GM23338 (cell line): ENCODE results near the gene EARS2. TPM values are rescaled to one million over a fixed set of nuclear protein-coding genes. Genes with fewer than 3 reads are reported as not detected.

ENCODE experiments used
- ATAC-seq: fragments of 200-7000 bp; cut with Tn5 transposase; 3 replicates; pipeline ENCODE4 v1.9.1; 2020
- DNase-seq: peaks from one replicate; pipeline ENCODE4 v3.0.0-alpha.2; 2015; ENCODE audit warnings: low spot score
- H2AFZ ChIP-seq: fragments of 200-600 bp; sonication (generic); 2 replicates; pipeline ENCODE4 v1.8.0; 2016; ENCODE audit warnings: antibody characterized with exemption, mild to moderate bottlenecking, moderate library complexity
- H3F3A ChIP-seq: fragments of 200-600 bp; sonication (generic); replicated peaks from 2 replicates; pipeline ENCODE4 v1.8.0; 2017; ENCODE audit warnings: antibody characterized with exemption, mixed run types, low read depth
- H3K27ac ChIP-seq: fragments of 200-600 bp; sonication (generic); 2 replicates; pipeline ENCODE4 v1.6.1; 2016; ENCODE audit warnings: low read depth
- H3K27me3 ChIP-seq: fragments of 200-600 bp; sonication (generic); 2 replicates; pipeline ENCODE4 v1.8.0; 2016; ENCODE audit warnings: mild to moderate bottlenecking, mixed run types, moderate library complexity; ENCODE audit not compliant: insufficient read depth
- H3K36me3 ChIP-seq: fragments of 200-600 bp; sonication (generic); 2 replicates; pipeline ENCODE4 v1.8.0; 2016; ENCODE audit warnings: mild to moderate bottlenecking; ENCODE audit not compliant: insufficient read depth
- H3K4me1 ChIP-seq: fragments of 200-600 bp; sonication (generic); 2 replicates; pipeline ENCODE4 v1.8.0; 2016; ENCODE audit warnings: mild to moderate bottlenecking, moderate library complexity; ENCODE audit not compliant: insufficient read depth
- H3K4me2 ChIP-seq: fragments of 200-600 bp; sonication (generic); 2 replicates; pipeline ENCODE4 v1.7.1; 2017; ENCODE audit warnings: mixed run types
- H3K4me3 ChIP-seq: fragments of 200-600 bp; sonication (generic); 2 replicates; pipeline ENCODE4 v1.6.1; 2016; ENCODE audit warnings: mixed run types
- H3K79me2 ChIP-seq: fragments of 200-600 bp; sonication (generic); replicated peaks from 2 replicates; pipeline ENCODE4 v1.8.0; 2017; ENCODE audit warnings: mild to moderate bottlenecking; ENCODE audit not compliant: insufficient read depth
- H3K9me2 ChIP-seq: fragments of 200-600 bp; sonication (generic); 2 replicates; pipeline ENCODE4 v1.8.0; 2017; ENCODE audit not compliant: insufficient read depth
- H4K20me1 ChIP-seq: fragments of 200-600 bp; sonication (generic); replicated peaks from 2 replicates; pipeline ENCODE4 v1.8.0; 2017; ENCODE audit warnings: mild to moderate bottlenecking; ENCODE audit not compliant: insufficient read depth
- H3K27ac Mint-ChIP-seq: 2 replicates; pipeline ENCODE4 v1.8.0; 2020; ENCODE audit warnings: inconsistent platforms, mild to moderate bottlenecking, moderate library complexity, mixed read lengths
- H3K27me3 Mint-ChIP-seq: 3 replicates; pipeline ENCODE4 v1.8.0; 2022; ENCODE audit warnings: low read depth, mild to moderate bottlenecking, moderate library complexity, mixed read lengths, inconsistent platforms; ENCODE audit not compliant: insufficient read depth, poor library complexity
- H3K36me3 Mint-ChIP-seq: 3 replicates; pipeline ENCODE4 v1.8.0; 2021; ENCODE audit warnings: low read depth, mild to moderate bottlenecking, inconsistent platforms, moderate library complexity, mixed read lengths
- H3K4me1 Mint-ChIP-seq: 3 replicates; pipeline ENCODE4 v1.8.0; 2020; ENCODE audit warnings: mild to moderate bottlenecking, inconsistent platforms, mixed read lengths
- H3K4me3 Mint-ChIP-seq: 3 replicates; pipeline ENCODE4 v1.8.0; 2021; ENCODE audit warnings: moderate library complexity, mild to moderate bottlenecking, inconsistent platforms, mixed read lengths
- H3K9me3 Mint-ChIP-seq: 3 replicates; pipeline ENCODE4 v1.8.0; 2020; ENCODE audit warnings: moderate library complexity, mild to moderate bottlenecking, inconsistent platforms, mixed read lengths
- CREB1 ChIP-seq: fragments of 250-450 bp; sonication (Bioruptor Pico); IDR thresholded peaks from 2 replicates; pipeline ENCODE4 v1.5.0; 2020; ENCODE audit warnings: low read depth, mild to moderate bottlenecking, moderate library complexity
- EZH2phosphoT487 ChIP-seq: fragments of 200-600 bp; sonication (generic); IDR thresholded peaks from one replicate; pipeline ENCODE4 v1.8.1; 2018; ENCODE audit warnings: antibody characterized with exemption; ENCODE audit not compliant: unreplicated experiment
- JUNB ChIP-seq: IDR thresholded peaks from one replicate; pipeline ENCODE4 v1.6.1; 2016; ENCODE audit warnings: antibody characterized with exemption; ENCODE audit not compliant: unreplicated experiment
- NANOG ChIP-seq: IDR thresholded peaks from 2 replicates; pipeline ENCODE4 v1.6.1; 2016; ENCODE audit warnings: antibody characterized with exemption, borderline replicate concordance
- POLR2AphosphoS5 ChIP-seq: IDR thresholded peaks from 2 replicates; pipeline ENCODE4 v1.6.1; 2016; ENCODE audit warnings: antibody characterized with exemption, low read depth
- STAT1 ChIP-seq: IDR thresholded peaks from one replicate; pipeline ENCODE4 v1.6.1; 2016; ENCODE audit warnings: antibody characterized with exemption; ENCODE audit not compliant: unreplicated experiment
- ZNF114 ChIP-seq: fragments of 250-450 bp; sonication (Bioruptor Pico); IDR thresholded peaks from 2 replicates; pipeline ENCODE4 v1.5.0; 2020; ENCODE audit warnings: mild to moderate bottlenecking, moderate library complexity
- ZNF331 ChIP-seq: fragments of 250-450 bp; sonication (Bioruptor Pico); IDR thresholded peaks from 2 replicates; pipeline ENCODE4 v1.5.0; 2020; ENCODE audit warnings: low read depth, mild to moderate bottlenecking, moderate library complexity
- polyA plus RNA-seq: library from polyadenylated mRNA; unstranded; fragments of >200 nt; fragmentation: Nextera tagmentation; extraction: Ambion mirVana; gene quantifications from 2 replicates; pipeline ENCODE4 v1.2.1, GENCODE V29; 2016
- total RNA-seq: library from RNA; depleted of rRNA; stranded (reverse); fragments of >200 nt; shearing (Covaris generic); gene quantifications from 2 replicates; pipeline ENCODE4 v1.2.3, GENCODE V29; 2014
- TF ChIP-seq, protein P1 (sequence below): fragments of 250-450 bp; sonication (Bioruptor Pico); IDR thresholded peaks from 2 replicates; pipeline ENCODE4 v1.5.0; 2020; ENCODE audit warnings: mild to moderate bottlenecking, moderate library complexity
- TF ChIP-seq, protein P2 (sequence below), 2 experiments: fragments of 200-600 bp in 1 of 2; sonication (generic) in 1 of 2; conservative IDR thresholded peaks; 2 replicates each; pipeline versions ENCODE4 v1.5.1 to v1.6.1; 2016 to 2017; ENCODE audit warnings: antibody characterized with exemption in 2 of 2, low read depth in 2 of 2, mild to moderate bottlenecking in 2 of 2, moderate library complexity in 1 of 2
- TF ChIP-seq, protein P3 (sequence below): IDR thresholded peaks from one replicate; pipeline ENCODE4 v1.6.1; 2018; ENCODE audit warnings: antibody characterized with exemption; ENCODE audit not compliant: unreplicated experiment

EARS2 gene
- total and polyA plus RNA-seq, 2 experiments from 2014 or later, result 22.6 to 89.1 TPM

- TF ChIP-seq, protein P1, sequence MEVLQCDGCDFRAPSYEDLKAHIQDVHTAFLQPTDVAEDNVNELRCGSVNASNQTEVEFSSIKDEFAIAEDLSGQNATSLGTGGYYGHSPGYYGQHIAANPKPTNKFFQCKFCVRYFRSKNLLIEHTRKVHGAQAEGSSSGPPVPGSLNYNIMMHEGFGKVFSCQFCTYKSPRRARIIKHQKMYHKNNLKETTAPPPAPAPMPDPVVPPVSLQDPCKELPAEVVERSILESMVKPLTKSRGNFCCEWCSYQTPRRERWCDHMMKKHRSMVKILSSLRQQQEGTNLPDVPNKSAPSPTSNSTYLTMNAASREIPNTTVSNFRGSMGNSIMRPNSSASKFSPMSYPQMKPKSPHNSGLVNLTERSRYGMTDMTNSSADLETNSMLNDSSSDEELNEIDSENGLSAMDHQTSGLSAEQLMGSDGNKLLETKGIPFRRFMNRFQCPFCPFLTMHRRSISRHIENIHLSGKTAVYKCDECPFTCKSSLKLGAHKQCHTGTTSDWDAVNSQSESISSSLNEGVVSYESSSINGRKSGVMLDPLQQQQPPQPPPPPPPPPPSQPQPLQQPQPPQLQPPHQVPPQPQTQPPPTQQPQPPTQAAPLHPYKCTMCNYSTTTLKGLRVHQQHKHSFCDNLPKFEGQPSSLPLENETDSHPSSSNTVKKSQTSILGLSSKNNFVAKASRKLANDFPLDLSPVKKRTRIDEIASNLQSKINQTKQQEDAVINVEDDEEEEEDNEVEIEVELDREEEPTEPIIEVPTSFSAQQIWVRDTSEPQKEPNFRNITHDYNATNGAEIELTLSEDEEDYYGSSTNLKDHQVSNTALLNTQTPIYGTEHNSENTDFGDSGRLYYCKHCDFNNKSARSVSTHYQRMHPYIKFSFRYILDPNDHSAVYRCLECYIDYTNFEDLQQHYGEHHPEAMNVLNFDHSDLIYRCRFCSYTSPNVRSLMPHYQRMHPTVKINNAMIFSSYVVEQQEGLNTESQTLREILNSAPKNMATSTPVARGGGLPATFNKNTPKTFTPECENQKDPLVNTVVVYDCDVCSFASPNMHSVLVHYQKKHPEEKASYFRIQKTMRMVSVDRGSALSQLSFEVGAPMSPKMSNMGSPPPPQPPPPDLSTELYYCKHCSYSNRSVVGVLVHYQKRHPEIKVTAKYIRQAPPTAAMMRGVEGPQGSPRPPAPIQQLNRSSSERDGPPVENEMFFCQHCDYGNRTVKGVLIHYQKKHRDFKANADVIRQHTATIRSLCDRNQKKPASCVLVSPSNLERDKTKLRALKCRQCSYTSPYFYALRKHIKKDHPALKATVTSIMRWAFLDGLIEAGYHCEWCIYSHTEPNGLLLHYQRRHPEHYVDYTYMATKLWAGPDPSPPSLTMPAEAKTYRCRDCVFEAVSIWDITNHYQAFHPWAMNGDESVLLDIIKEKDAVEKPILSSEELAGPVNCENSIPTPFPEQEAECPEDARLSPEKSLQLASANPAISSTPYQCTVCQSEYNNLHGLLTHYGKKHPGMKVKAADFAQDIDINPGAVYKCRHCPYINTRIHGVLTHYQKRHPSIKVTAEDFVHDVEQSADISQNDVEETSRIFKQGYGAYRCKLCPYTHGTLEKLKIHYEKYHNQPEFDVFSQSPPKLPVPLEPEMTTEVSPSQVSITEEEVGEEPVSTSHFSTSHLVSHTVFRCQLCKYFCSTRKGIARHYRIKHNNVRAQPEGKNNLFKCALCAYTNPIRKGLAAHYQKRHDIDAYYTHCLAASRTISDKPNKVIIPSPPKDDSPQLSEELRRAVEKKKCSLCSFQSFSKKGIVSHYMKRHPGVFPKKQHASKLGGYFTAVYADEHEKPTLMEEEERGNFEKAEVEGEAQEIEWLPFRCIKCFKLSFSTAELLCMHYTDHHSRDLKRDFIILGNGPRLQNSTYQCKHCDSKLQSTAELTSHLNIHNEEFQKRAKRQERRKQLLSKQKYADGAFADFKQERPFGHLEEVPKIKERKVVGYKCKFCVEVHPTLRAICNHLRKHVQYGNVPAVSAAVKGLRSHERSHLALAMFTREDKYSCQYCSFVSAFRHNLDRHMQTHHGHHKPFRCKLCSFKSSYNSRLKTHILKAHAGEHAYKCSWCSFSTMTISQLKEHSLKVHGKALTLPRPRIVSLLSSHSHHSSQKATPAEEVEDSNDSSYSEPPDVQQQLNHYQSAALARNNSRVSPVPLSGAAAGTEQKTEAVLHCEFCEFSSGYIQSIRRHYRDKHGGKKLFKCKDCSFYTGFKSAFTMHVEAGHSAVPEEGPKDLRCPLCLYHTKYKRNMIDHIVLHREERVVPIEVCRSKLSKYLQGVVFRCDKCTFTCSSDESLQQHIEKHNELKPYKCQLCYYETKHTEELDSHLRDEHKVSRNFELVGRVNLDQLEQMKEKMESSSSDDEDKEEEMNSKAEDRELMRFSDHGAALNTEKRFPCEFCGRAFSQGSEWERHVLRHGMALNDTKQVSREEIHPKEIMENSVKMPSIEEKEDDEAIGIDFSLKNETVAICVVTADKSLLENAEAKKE, result no peak
These were observed 7.6 kb upstream of the EARS2 start (continued) for GRCh38 chr16:23564575-23565363.

- Histone ChIP-seq H3K27me3 (no peaks in the 10 kb centered on the region), H3K4me2 (no peak overlapping the region), H3K9me2 (no peaks in the 10 kb centered on the region), H3K36me3 (peaks cover 67% of the 10 kb centered on the region), H4K20me1 (peaks cover 25% of the 10 kb centered on the region), H3K4me1 (peaks cover 8% of the 10 kb centered on the region; the same call in 1 of the 2 replicates), H3K4me3 (no peak overlapping the region), H3F3A (peaks cover 11% of the 10 kb centered on the region; the same call in 1 of the 2 replicates), H3K79me2 (peaks cover 49% of the 10 kb centered on the region), H3K27ac (no peak overlapping the region), H2AFZ (no peak overlapping the region)
- ATAC-seq, result no peak
- Mint-ChIP-seq H3K9me3 (no peaks in the 10 kb centered on the region), H3K27ac (no peak overlapping the region), H3K4me3 (no peak overlapping the region), H3K36me3 (peaks cover 83% of the 10 kb centered on the region), H3K4me1 (peaks cover 5% of the 10 kb centered on the region; the same call in 1 of the 3 replicates), H3K27me3 (peaks cover 3% of the 10 kb centered on the region)
- DNase-seq, result no peak
- TF ChIP-seq CREB1 (CRISPR knock-in tag) (no peak), EZH2phosphoT487 (no peak), STAT1 (no peak), POLR2AphosphoS5 (no peak), NANOG (no peak), JUNB (no peak), ZNF331 (CRISPR knock-in tag) (no peak), ZNF114 (no peak)
- TF ChIP-seq, protein P2, sequence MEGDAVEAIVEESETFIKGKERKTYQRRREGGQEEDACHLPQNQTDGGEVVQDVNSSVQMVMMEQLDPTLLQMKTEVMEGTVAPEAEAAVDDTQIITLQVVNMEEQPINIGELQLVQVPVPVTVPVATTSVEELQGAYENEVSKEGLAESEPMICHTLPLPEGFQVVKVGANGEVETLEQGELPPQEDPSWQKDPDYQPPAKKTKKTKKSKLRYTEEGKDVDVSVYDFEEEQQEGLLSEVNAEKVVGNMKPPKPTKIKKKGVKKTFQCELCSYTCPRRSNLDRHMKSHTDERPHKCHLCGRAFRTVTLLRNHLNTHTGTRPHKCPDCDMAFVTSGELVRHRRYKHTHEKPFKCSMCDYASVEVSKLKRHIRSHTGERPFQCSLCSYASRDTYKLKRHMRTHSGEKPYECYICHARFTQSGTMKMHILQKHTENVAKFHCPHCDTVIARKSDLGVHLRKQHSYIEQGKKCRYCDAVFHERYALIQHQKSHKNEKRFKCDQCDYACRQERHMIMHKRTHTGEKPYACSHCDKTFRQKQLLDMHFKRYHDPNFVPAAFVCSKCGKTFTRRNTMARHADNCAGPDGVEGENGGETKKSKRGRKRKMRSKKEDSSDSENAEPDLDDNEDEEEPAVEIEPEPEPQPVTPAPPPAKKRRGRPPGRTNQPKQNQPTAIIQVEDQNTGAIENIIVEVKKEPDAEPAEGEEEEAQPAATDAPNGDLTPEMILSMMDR (conservative IDR thresholded peaks at IDR 0.05; ENCODE audit: low read depth in 2 of 2), result no peak
- TF ChIP-seq, protein P3, sequence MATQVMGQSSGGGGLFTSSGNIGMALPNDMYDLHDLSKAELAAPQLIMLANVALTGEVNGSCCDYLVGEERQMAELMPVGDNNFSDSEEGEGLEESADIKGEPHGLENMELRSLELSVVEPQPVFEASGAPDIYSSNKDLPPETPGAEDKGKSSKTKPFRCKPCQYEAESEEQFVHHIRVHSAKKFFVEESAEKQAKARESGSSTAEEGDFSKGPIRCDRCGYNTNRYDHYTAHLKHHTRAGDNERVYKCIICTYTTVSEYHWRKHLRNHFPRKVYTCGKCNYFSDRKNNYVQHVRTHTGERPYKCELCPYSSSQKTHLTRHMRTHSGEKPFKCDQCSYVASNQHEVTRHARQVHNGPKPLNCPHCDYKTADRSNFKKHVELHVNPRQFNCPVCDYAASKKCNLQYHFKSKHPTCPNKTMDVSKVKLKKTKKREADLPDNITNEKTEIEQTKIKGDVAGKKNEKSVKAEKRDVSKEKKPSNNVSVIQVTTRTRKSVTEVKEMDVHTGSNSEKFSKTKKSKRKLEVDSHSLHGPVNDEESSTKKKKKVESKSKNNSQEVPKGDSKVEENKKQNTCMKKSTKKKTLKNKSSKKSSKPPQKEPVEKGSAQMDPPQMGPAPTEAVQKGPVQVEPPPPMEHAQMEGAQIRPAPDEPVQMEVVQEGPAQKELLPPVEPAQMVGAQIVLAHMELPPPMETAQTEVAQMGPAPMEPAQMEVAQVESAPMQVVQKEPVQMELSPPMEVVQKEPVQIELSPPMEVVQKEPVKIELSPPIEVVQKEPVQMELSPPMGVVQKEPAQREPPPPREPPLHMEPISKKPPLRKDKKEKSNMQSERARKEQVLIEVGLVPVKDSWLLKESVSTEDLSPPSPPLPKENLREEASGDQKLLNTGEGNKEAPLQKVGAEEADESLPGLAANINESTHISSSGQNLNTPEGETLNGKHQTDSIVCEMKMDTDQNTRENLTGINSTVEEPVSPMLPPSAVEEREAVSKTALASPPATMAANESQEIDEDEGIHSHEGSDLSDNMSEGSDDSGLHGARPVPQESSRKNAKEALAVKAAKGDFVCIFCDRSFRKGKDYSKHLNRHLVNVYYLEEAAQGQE, result no peak
These were observed 6.0 kb upstream of the EARS2 start for GRCh38 chr16:23563186-23563585.
